DND-41 (cell line): ENCODE data around the gene LRRTM4.
"Not testable (repeated sequence)": the region's sequence is repeated elsewhere in the genome, so short reads cannot be mapped to it uniquely, and the experiment has no call there.

Experiments
- CTCF ChIP-seq: IDR thresholded peaks from 2 replicates; pipeline ENCODE4 v1.5.1; 2012; ENCODE audit warnings: borderline replicate concordance, low read length, moderate library complexity, mild to moderate bottlenecking; ENCODE audit not compliant: poor library complexity, severe bottlenecking; ENCODE audit errors: extremely low read depth
- EZH2 ChIP-seq: IDR thresholded peaks from 3 replicates; pipeline ENCODE4 v1.6.1; 2012; ENCODE audit warnings: borderline replicate concordance, low read depth, mild to moderate bottlenecking, moderate library complexity, low read length, inconsistent platforms; ENCODE audit not compliant: severe bottlenecking

GRCh38 chr2:77095525-77095924, 426.7 kb downstream of the LRRTM4 start:
- TF ChIP-seq CTCF, EZH2: not testable (repeated sequence)
